ENCODE measurements around the gene MTFR1L. TPM values are rescaled to one million over a fixed set of nuclear protein-coding genes. Genes with fewer than 3 reads are reported as not detected.

MTFR1L gene
- total RNA-seq, 6 experiments from 2014 or later = 30.8 to 48.9 (median 43.3) TPM

DNA sequence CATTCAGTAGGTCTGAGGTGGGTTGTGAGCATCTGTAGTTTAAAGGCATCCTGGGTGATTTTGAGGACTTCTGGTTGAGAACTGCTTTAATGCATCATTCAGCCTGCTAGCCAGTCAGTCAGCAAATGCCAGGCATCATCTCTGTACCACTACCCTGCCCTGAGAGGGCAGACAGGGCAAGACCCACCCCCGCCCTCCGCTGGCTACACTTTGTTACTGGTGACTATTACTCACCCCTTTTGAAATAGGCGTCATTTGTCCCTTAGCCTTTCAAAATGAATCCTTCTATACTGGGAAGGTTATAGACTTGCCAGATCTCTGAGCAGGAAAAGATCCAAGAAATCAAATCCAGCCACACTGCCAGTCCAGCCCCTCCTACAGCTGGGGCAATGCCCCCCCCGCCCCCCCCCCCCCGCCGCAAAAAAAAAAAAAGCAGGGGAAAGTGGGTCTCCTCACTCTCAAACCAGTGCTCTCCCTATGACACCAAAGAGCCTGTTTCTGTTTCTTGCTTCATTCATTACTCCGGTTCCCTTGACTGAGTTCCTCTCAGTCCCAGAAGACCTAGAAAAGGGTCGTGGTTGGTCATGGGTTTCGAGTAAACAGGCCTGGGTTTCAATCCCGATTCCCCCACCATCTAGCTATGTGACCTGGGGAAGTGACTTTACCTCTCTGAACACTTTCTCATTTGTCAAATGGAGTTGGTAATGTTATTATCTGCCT, 15.3 kb upstream of the MTFR1L start:
- peaks cover 0 to 4% (median 0%) of the 10 kb centered on the region in 4 donors for H3K4me1 ChIP-seq
- 75% methylated on average over 6 of the region's 10 CpGs for WGBS (ENCODE audit: insufficient coverage, low coverage, low lambda C conversion rate, missing lambda C conversion rate)
- intact Hi-C loops (cut with DNase I) = no loop called here

GRCh38 chr1:25804964-25805862, 14.5 kb upstream of the MTFR1L start:
- 71% methylated on average over 11 of the region's 15 CpGs for WGBS (ENCODE audit: insufficient coverage, low coverage, low lambda C conversion rate, missing lambda C conversion rate)
- H3K9me3 ChIP-seq = no peaks in the 10 kb centered on the region
- H3K4me3 ChIP-seq = no peak overlapping the region
- intact Hi-C loops (cut with DNase I) = no loop called here
- no peaks in the 10 kb centered on the region for H3K27me3 ChIP-seq
- ATAC-seq (peak in 1 of 4 donors; percentile 3), DNase-seq (no peak)
- H3K36me3 ChIP-seq = no peaks in the 10 kb centered on the region
- H3K4me1 ChIP-seq = peaks cover 0 to 4% (median 0%) of the 10 kb centered on the region in 4 donors
- no peak for TF ChIP-seq POLR2A (IDR thresholded peaks at IDR 0.05)
- TF ChIP-seq, protein P1, sequence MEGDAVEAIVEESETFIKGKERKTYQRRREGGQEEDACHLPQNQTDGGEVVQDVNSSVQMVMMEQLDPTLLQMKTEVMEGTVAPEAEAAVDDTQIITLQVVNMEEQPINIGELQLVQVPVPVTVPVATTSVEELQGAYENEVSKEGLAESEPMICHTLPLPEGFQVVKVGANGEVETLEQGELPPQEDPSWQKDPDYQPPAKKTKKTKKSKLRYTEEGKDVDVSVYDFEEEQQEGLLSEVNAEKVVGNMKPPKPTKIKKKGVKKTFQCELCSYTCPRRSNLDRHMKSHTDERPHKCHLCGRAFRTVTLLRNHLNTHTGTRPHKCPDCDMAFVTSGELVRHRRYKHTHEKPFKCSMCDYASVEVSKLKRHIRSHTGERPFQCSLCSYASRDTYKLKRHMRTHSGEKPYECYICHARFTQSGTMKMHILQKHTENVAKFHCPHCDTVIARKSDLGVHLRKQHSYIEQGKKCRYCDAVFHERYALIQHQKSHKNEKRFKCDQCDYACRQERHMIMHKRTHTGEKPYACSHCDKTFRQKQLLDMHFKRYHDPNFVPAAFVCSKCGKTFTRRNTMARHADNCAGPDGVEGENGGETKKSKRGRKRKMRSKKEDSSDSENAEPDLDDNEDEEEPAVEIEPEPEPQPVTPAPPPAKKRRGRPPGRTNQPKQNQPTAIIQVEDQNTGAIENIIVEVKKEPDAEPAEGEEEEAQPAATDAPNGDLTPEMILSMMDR (IDR thresholded peaks at IDR 0.05) = no peak
- H3K27ac ChIP-seq = no peak overlapping the region

More for the DNA sequence above, 15.3 kb upstream of the MTFR1L start:
- no peak overlapping the region for H3K27ac ChIP-seq
- no peak overlapping the region for H3K4me3 ChIP-seq
- no peak for DNase-seq
- H3K9me3 ChIP-seq = no peaks in the 10 kb centered on the region
- H3K27me3 ChIP-seq = no peaks in the 10 kb centered on the region
- TF ChIP-seq POLR2A (IDR thresholded peaks at IDR 0.05) = no peak
- TF ChIP-seq, protein P1 (IDR thresholded peaks at IDR 0.05) = no peak
- H3K36me3 ChIP-seq = no peaks in the 10 kb centered on the region
- ATAC-seq = no peak

- no peaks in the 10 kb centered on the region for H3K36me3 ChIP-seq
- H3K4me1 ChIP-seq = peaks cover 0 to 1% (median 0%) of the 10 kb centered on the region in 4 donors
- DNase-seq (peak in 1 of 3 donors; percentile 44), ATAC-seq (peak; percentile 30 to 44 (median 36))
- WGBS (ENCODE audit: insufficient coverage, low coverage, low lambda C conversion rate, missing lambda C conversion rate) = 57% methylated on average over 1 of the region's 3 CpGs
- H3K4me3 ChIP-seq = no peak overlapping the region
- TF ChIP-seq POLR2A (IDR thresholded peaks at IDR 0.05) = no peak
- TF ChIP-seq, protein P1 (IDR thresholded peaks at IDR 0.05) = no peak
- intact Hi-C loops (cut with DNase I) = no loop called here
- H3K27me3 ChIP-seq = no peaks in the 10 kb centered on the region
- no peak overlapping the region for H3K27ac ChIP-seq
- no peaks in the 10 kb centered on the region for H3K9me3 ChIP-seq
Observed at GRCh38 chr1:25805863-25806225, 13.9 kb upstream of the MTFR1L start.

- Histone ChIP-seq H3K4me1 (no peaks in the 10 kb centered on the region), H3K27ac (no peak overlapping the region), H3K36me3 (no peaks in the 10 kb centered on the region), H3K4me3 (no peak overlapping the region), H3K27me3 (no peaks in the 10 kb centered on the region), H3K9me3 (no peaks in the 10 kb centered on the region)
- WGBS (ENCODE audit: insufficient coverage, low coverage, low lambda C conversion rate, missing lambda C conversion rate) = 79% methylated on average over 3 of the region's 4 CpGs
- ATAC-seq (no peak), DNase-seq (no peak)
- no peak for TF ChIP-seq POLR2A (IDR thresholded peaks at IDR 0.05)
- TF ChIP-seq, protein P1 (IDR thresholded peaks at IDR 0.05) = no peak
- intact Hi-C loops (cut with DNase I) = no loop called here
Observed at GRCh38 chr1:25806418-25806817, 13.3 kb upstream of the MTFR1L start.
